Activated naive CD4-positive, alpha-beta T cell treated with anti-CD3 and anti-CD28 coated beads, Interleukin-2, amount 50 U/mL, for 16 hours (primary cell): ENCODE results near the gene ADGRV1.
"Not testable (repeated sequence)": the region's sequence is repeated elsewhere in the genome, so short reads cannot be mapped to it uniquely, and the experiment has no call there.

Source experiments
- DNase-seq: peaks from one replicate; pipeline ENCODE4 v3.0.0-alpha.2; 2020

The ADGRV1 gene

GRCh38 chr5:90602681-90603080 lies 44.1 kb downstream of the ADGRV1 start:
- no peak for DNase-seq

GRCh38 chr5:90606539-90606938 lies 47.9 kb downstream of the ADGRV1 start:
- DNase-seq: no peak

GRCh38 chr5:90612919-90613318 lies 54.3 kb downstream of the ADGRV1 start:
- DNase-seq: no peak

GRCh38 chr5:90613459-90613858 lies 54.9 kb downstream of the ADGRV1 start:
- no peak for DNase-seq

- DNase-seq: no peak
Observed at GRCh38 chr5:90613918-90614504, 55.4 kb downstream of the ADGRV1 start.

GRCh38 chr5:90615355-90615754 lies 56.8 kb downstream of the ADGRV1 start:
- DNase-seq: no peak

GRCh38 chr5:90618071-90618470 lies 59.5 kb downstream of the ADGRV1 start:
- no peak for DNase-seq

- not testable (repeated sequence) for DNase-seq
Observed at GRCh38 chr5:90619762-90620161, 61.2 kb downstream of the ADGRV1 start.

GRCh38 chr5:90621848-90622247 lies 63.3 kb downstream of the ADGRV1 start:
- DNase-seq: no peak

- no peak for DNase-seq
Observed at GRCh38 chr5:90626493-90626892, 67.9 kb downstream of the ADGRV1 start.

GRCh38 chr5:90628492-90628891 lies 69.9 kb downstream of the ADGRV1 start:
- no peak for DNase-seq

GRCh38 chr5:90632791-90633190 lies 74.2 kb downstream of the ADGRV1 start:
- no peak for DNase-seq

- no peak for DNase-seq
Observed at GRCh38 chr5:90636948-90637347, 78.4 kb downstream of the ADGRV1 start.

GRCh38 chr5:90637731-90638130 lies 79.1 kb downstream of the ADGRV1 start:
- no peak for DNase-seq

- DNase-seq: no peak
Observed at GRCh38 chr5:90638878-90639277, 80.3 kb downstream of the ADGRV1 start.

- DNase-seq: no peak
Observed at GRCh38 chr5:90640484-90641059, 82.0 kb downstream of the ADGRV1 start.

- DNase-seq: no peak
Observed at GRCh38 chr5:90641528-90641927, 82.9 kb downstream of the ADGRV1 start.

GRCh38 chr5:90642706-90643229 lies 84.2 kb downstream of the ADGRV1 start:
- no peak for DNase-seq

- no peak for DNase-seq
Observed at GRCh38 chr5:90644132-90644531, 85.5 kb downstream of the ADGRV1 start.

- no peak for DNase-seq
Observed at GRCh38 chr5:90645024-90645610, 86.5 kb downstream of the ADGRV1 start.

- DNase-seq: no peak
Observed at GRCh38 chr5:90650767-90651166, 92.2 kb downstream of the ADGRV1 start.

- no peak for DNase-seq
Observed at GRCh38 chr5:90654215-90654614, 95.6 kb downstream of the ADGRV1 start.

- no peak for DNase-seq
Observed at GRCh38 chr5:90655423-90655822, 96.8 kb downstream of the ADGRV1 start.

- DNase-seq: no peak
Observed at GRCh38 chr5:90657030-90657429, 98.4 kb downstream of the ADGRV1 start.

- no peak for DNase-seq
Observed at GRCh38 chr5:90657788-90658187, 99.2 kb downstream of the ADGRV1 start.
